IPS-18a (cell line): ENCODE data around the gene PSMD3.

ENCODE experiments used
- H3K27ac ChIP-seq: one replicate; pipeline ENCODE4 v1.5.1; 2013; ENCODE audit warnings: low read length
- H3K27me3 ChIP-seq: one replicate; pipeline ENCODE4 v1.6.1; 2013; ENCODE audit warnings: mild to moderate bottlenecking, low read length; ENCODE audit not compliant: control insufficient read depth, insufficient read depth
- H3K36me3 ChIP-seq: one replicate; pipeline ENCODE4 v1.6.1; 2013; ENCODE audit warnings: low read depth, low read length; ENCODE audit not compliant: control insufficient read depth
- H3K4me1 ChIP-seq: one replicate; pipeline ENCODE4 v1.6.1; 2013; ENCODE audit warnings: low read depth, low read length; ENCODE audit not compliant: control insufficient read depth
- H3K4me3 ChIP-seq: one replicate; pipeline ENCODE4 v1.5.1; 2013; ENCODE audit warnings: low read length
- H3K9ac ChIP-seq: one replicate; pipeline ENCODE4 v1.6.1; 2013; ENCODE audit warnings: mild to moderate bottlenecking, low read length, moderate library complexity
- H3K9me3 ChIP-seq: one replicate; pipeline ENCODE4 v1.6.1; 2013; ENCODE audit warnings: low read depth, low read length; ENCODE audit not compliant: control insufficient read depth

PSMD3 gene

GRCh38 chr17:40026816-40027613, 46.4 kb downstream of the PSMD3 start:
- Histone ChIP-seq H3K9me3 (no peaks in the 10 kb centered on the region), H3K27me3 (no peaks in the 10 kb centered on the region), H3K4me3 (no peak overlapping the region), H3K27ac (no peak overlapping the region), H3K36me3 (peaks cover 56% of the 10 kb centered on the region), H3K9ac (no peak overlapping the region), H3K4me1 (no peaks in the 10 kb centered on the region)

GRCh38 chr17:40027614-40028012, 47.0 kb downstream of the PSMD3 start:
- Histone ChIP-seq H3K36me3 (peaks cover 55% of the 10 kb centered on the region), H3K4me3 (no peak overlapping the region), H3K9ac (no peak overlapping the region), H3K9me3 (no peaks in the 10 kb centered on the region), H3K27me3 (no peaks in the 10 kb centered on the region), H3K4me1 (no peaks in the 10 kb centered on the region), H3K27ac (no peak overlapping the region)

GRCh38 chr17:40028595-40028994, 48.0 kb downstream of the PSMD3 start:
- H3K27me3 ChIP-seq: no peaks in the 10 kb centered on the region
- no peak overlapping the region for H3K4me3 ChIP-seq
- H3K36me3 ChIP-seq: peaks cover 56% of the 10 kb centered on the region
- no peak overlapping the region for H3K27ac ChIP-seq
- H3K9me3 ChIP-seq: no peaks in the 10 kb centered on the region
- H3K9ac ChIP-seq: no peak overlapping the region
- H3K4me1 ChIP-seq: no peaks in the 10 kb centered on the region

- Histone ChIP-seq H3K9me3 (no peaks in the 10 kb centered on the region), H3K9ac (no peak overlapping the region), H3K4me3 (no peak overlapping the region), H3K27me3 (no peaks in the 10 kb centered on the region), H3K27ac (no peak overlapping the region), H3K36me3 (peaks cover 41% of the 10 kb centered on the region), H3K4me1 (peaks cover 3% of the 10 kb centered on the region)
These were observed 51.1 kb downstream of the PSMD3 start for GRCh38 chr17:40031706-40032105.

- no peak overlapping the region for H3K4me3 ChIP-seq
- no peaks in the 10 kb centered on the region for H3K27me3 ChIP-seq
- peaks cover 3% of the 10 kb centered on the region for H3K4me1 ChIP-seq
- H3K36me3 ChIP-seq: peaks cover 41% of the 10 kb centered on the region
- no peak overlapping the region for H3K9ac ChIP-seq
- H3K27ac ChIP-seq: no peak overlapping the region
- no peaks in the 10 kb centered on the region for H3K9me3 ChIP-seq
These were observed 52.0 kb downstream of the PSMD3 start for GRCh38 chr17:40032322-40033320.

- peaks cover 3% of the 10 kb centered on the region for H3K4me1 ChIP-seq
- peaks cover 40% of the 10 kb centered on the region for H3K36me3 ChIP-seq
- H3K27ac ChIP-seq: no peak overlapping the region
- H3K4me3 ChIP-seq: no peak overlapping the region
- no peaks in the 10 kb centered on the region for H3K27me3 ChIP-seq
- no peak overlapping the region for H3K9ac ChIP-seq
- H3K9me3 ChIP-seq: no peaks in the 10 kb centered on the region
These were observed 52.7 kb downstream of the PSMD3 start for GRCh38 chr17:40033339-40033738.

- Histone ChIP-seq H3K27me3 (no peaks in the 10 kb centered on the region), H3K36me3 (peaks cover 28% of the 10 kb centered on the region), H3K9ac (no peak overlapping the region), H3K4me1 (peaks cover 3% of the 10 kb centered on the region), H3K27ac (no peak overlapping the region), H3K4me3 (no peak overlapping the region), H3K9me3 (no peaks in the 10 kb centered on the region)
These were observed 54.0 kb downstream of the PSMD3 start for GRCh38 chr17:40034426-40035161.

GRCh38 chr17:40035162-40035559, 54.6 kb downstream of the PSMD3 start:
- Histone ChIP-seq H3K4me1 (peaks cover 3% of the 10 kb centered on the region), H3K27me3 (no peaks in the 10 kb centered on the region), H3K9ac (no peak overlapping the region), H3K27ac (no peak overlapping the region), H3K9me3 (no peaks in the 10 kb centered on the region), H3K4me3 (no peak overlapping the region), H3K36me3 (peaks cover 26% of the 10 kb centered on the region)

- Histone ChIP-seq H3K9me3 (no peaks in the 10 kb centered on the region), H3K27me3 (no peaks in the 10 kb centered on the region), H3K27ac (no peak overlapping the region), H3K36me3 (peaks cover under 1% of the 10 kb centered on the region), H3K4me1 (peaks cover 3% of the 10 kb centered on the region), H3K9ac (no peak overlapping the region), H3K4me3 (no peak overlapping the region)
These were observed 58.4 kb downstream of the PSMD3 start for GRCh38 chr17:40038882-40039513.

- H3K9ac ChIP-seq: no peak overlapping the region
- no peaks in the 10 kb centered on the region for H3K27me3 ChIP-seq
- H3K27ac ChIP-seq: no peak overlapping the region
- no peak overlapping the region for H3K4me3 ChIP-seq
- H3K4me1 ChIP-seq: no peaks in the 10 kb centered on the region
- H3K9me3 ChIP-seq: no peaks in the 10 kb centered on the region
- no peaks in the 10 kb centered on the region for H3K36me3 ChIP-seq
These were observed 60.6 kb downstream of the PSMD3 start for GRCh38 chr17:40041196-40041595.
